Activated CD8-positive, alpha-beta memory T cell treated with anti-CD3 and anti-CD28 coated beads for 48 hours (primary cell): ENCODE results near the gene ATL1.
A peak's percentile ranks its signal among the peaks of the same experiment; 100 is the strongest.
"Not testable (repeated sequence)": the region's sequence is repeated elsewhere in the genome, so short reads cannot be mapped to it uniquely, and the experiment has no call there.

Source experiments
- DNase-seq, 3 experiments: peaks; one replicate each; pipeline ENCODE4 v3.0.0-alpha.2; 2020; ENCODE audit warnings: low read depth in 2 of 3, low spot score in 2 of 3

ATL1 gene

DNA sequence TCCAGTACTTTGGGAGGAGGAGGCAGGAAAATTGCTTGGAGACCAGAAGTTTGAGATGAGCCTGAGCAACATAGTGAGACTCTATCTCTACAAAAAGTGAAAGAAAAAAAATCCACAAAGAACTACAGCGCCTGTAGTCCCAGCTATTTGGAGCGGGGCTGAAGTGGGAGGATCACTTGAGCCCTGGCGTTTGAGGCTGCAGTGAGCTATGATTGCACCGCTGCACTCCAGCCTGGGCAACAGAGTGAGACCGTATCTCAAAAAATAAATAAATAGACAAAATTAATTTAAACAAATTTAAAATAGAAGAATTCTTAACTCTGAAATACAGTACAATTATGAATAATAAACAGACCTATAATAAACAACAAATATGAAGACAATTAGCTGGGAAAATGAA, 40.9 kb downstream of the ATL1 start:
- no peak for DNase-seq

DNA sequence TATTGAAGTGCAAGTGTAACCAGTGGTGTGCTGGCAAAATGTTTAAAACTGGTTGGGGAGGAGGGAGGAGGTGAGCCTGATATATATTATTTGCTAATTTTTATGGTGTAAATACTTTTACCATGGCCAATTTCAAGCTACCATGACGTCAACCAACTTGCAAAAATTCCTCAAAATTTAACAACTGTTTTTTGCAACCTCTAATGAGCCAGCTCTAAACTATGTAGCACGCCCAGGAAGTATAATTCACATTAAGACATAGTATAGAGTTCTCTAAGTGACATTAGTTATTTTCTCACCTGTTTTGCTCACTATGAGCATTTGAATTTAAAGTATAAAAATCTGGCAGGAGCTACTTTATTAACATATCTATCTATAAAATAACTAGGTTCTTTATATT, 41.4 kb downstream of the ATL1 start:
- no peak for DNase-seq

DNA sequence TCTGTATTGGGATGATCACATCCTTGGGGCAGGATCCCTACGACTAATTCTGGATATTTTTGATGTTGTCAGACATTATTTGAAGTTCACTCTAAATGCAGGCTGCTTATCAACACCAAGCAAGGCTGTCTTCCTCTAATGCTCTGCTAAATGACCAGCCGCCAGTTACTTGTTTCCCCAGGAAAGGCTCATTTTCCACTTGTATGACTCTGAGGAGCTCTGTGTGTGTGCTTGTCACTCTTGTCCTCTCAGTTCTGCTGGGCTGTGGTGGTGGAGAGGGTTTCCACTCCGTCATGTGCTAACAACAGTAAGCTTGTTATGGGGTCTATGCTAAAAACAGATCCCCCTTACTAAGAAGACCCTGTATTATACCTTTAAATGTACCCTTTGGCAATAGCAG, 42.1 kb downstream of the ATL1 start:
- no peak for DNase-seq

DNA sequence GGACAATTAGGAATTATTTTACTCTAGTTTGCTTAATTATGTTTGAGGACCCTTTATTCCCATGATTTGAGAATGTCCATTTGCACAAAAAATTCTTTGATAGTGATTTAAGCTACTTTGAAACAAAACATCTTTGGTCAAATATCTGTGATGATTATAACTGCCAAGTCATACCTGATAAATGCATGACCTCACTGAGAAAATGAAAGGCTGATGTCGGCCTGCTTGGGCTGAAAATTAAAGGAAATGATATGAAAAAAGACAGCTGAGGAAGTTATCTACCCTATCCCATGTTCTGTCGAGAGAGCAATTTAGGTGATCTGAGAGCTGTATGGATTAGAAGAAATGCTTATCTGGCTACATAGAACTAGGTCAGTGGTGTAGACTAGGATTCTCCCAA, 43.6 kb downstream of the ATL1 start:
- no peak for DNase-seq

DNA sequence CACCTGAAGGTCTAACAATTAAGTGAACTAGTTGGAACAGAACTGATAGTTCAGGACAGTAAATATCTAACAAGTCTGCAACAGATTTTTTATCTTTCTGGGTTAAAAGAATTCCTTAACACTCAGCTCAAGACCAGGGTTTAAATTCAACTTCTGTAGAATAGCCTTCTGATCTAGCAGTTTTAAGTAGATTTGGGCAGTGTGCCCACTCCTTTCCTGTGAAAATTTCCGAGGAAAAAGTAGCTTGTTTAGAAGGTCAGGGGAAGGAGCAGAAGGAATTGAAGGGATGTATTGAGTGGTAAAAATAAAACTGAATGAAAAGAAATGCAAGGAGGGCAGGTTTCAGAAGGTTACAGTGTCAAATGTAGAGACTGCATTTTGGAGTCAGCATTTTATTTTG, 45.8 kb downstream of the ATL1 start:
- DNase-seq: no peak

DNA sequence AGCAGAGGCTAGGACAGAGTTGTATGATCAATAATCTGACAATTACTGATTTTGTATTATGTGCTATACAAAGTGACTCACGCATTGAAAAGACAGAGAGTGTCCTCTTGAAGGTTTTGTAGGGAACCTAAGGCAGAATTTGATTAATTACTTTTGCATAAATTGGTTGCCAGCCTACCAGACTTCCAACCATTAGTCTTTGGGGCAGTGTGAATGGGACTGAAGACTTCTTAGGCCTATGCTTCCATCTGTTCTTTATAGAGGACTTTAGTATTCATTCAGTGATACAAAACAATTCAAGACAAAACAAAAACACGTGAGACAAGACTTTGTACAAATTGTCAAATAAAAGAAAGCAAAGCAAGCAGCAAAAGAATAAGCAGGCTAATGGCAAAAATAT, 46.5 kb downstream of the ATL1 start:
- DNase-seq: no peak

DNA sequence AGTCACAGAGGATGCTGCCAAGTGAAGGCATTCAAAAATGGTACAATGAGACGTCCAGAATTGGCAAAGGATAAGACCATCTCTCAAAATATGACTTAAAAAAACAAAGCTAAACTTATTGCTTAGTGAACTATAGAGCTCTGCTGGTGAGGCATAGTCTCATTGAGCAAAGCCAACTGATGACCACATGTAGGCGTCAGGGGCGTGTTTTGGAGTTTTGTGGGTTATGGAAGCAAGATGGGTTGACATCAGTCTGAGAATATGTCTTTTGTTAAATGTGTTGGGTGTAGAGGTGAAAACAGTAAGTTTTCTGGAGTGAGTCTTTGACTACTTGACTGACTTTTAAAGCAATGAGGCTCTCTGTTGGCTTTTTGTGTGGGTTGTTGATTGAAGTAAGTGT, 47.2 kb downstream of the ATL1 start:
- peak in 2 of 3 experiments; percentile 3 to 16 for DNase-seq

DNA sequence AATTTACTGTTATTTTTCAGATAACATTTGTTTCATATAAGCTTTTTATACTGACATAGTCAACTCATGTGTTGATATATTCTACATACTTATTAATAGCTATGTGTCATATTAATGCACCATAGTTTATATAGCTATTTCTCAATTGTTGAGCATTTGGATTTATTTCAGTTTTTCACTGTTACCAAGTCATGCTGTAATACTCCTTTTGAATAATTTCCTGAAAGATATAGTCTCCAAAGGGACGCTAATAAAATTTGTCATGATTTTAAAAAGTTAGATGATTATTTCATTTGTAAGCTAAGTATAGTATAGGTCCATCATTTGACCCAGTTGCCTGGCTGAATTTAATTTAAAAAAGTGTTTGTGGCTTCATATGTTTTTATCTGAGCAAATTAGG, 47.8 kb downstream of the ATL1 start:
- no peak for DNase-seq

DNA sequence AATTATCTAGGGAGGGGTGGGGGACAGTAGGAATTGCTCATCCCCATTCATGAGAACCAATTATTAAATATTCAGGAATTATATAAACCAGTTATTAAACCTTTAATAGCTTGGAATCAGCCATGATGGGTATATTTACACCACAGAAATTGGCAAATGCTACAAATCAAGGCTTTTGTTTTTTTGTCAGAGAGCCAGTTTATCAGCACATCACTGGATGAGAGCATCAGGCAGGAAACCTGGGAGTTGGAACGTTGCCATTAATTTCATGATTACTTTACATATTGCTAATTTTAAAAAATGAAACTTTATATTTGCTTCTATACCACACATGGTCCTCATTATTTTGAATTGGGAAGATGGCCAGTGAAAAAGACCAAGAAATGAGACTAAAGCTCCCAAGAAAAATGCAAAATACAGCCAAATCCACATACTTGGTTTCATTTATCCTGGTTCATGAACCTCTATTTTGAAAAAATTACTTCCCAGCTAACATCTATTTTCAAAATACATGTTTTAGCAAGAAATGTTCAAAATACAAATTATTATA, 48.4 kb downstream of the ATL1 start:
- no peak for DNase-seq

DNA sequence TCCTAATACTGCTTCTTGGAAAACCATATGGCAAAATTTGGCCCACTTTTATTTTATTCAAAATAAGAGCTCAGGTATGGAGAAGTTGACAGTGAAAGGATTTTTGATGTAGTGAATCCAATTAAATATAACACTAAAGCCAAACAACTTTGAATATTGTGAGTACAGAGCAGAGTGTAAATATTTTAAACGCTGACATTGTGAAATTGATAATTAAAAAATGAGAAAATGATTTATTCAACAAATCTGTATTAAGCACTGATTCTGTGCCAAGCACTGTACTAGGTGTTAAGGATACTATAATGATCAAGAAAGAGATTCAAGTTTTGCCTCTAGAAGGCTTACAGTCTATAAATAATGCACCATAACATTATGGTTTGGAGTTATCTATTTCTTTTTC, 50.5 kb downstream of the ATL1 start:
- DNase-seq: no peak

DNA sequence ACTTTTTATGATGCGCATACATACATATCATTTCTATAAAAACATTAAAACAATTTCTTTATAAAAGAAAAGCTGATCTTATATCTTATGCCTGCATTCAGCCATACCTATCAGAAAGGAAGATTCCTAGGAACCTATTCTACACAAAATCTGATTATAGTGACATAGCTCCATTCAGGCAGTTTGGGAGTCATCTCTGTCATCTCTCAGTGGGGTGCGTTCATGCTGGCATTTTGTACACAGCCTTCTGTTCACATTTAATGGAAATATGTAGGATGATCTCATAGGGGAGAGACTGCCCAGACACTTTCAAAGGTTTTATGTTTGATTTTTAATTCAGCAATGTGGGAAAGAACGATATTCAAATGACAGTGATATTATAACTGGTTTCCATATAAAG, 52.9 kb downstream of the ATL1 start:
- no peak for DNase-seq

DNA sequence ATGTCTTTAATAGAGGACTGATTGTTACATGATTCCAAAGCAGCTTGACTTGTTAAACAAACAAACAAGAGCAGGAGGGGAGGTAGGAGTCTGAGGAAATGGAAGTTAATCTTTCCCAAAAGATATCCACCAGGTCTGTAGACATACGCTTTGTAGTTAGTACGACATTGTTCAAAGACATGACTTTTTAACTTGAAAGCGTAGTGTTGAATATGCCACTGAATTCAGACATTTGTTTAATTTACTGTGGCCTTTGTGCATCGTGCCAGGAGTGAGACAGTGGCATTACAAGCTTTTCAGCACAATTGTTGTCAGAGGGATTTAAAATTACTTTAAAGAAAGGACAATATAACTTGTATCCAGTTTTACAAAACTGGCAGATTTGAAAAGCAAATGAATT, 55.1 kb downstream of the ATL1 start:
- DNase-seq: no peak

DNA sequence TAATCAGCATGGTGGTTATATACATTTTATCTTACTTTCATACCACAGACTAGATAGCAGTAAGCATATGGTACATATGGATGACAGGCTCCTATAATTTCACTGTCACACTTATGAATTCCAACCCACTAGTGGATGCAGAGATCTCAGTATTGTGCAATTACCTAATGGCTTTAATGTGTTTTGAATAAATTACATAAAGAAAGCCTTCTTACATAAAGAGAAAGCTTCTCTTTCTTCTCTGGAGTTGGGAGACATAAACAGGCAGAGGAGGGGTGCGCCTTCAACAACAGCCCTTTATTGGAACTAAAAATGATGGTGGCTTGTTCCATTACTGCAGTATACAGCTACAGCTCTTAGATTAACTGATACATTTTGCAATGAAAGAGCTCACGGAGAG, 55.6 kb downstream of the ATL1 start:
- no peak for DNase-seq

DNA sequence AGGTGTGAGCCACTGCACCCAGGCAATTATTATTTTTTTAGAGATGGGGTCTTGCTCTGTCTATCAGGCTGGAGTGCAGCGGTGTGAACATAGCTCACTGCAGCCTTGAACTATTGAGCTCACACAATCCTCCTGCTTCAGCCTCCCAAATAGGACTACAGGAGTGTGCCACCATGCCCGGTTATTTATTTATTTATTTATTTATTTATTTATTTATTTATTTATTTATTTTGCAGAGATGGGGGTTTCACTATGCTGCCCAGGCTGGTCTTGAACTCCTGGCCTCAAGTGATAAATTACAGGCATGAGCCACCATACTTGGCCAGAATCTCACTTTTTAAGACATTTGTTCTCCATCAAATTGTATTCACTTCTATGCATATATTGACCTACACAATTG, 56.3 kb downstream of the ATL1 start:
- no peak for DNase-seq

DNA sequence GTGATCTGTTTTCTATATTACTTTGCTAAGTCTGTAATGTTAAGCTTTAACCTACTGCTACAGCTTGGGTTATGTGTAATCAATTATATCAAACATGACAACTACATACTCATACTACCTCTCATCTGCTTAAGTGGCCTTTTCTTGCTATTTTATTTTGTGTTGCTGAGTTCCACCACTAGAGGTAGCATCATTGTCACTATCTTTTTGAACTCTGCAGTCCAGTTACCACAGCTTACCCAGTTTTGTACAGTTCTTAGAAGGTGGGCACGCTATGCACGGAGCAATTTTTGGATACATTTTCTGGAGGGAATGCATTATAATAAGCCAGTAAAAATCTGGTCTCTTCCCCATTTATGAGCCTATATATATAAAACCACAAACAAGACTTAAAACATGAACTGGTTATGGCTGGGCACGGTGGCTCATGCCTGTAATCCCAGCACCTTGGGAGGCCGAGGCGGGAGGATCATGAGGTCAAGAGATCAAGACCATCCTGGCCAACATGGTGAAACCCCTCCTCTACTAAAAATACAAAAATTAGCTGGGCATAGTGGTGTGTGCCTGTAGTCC, 59.7 kb downstream of the ATL1 start:
- DNase-seq: no peak

DNA sequence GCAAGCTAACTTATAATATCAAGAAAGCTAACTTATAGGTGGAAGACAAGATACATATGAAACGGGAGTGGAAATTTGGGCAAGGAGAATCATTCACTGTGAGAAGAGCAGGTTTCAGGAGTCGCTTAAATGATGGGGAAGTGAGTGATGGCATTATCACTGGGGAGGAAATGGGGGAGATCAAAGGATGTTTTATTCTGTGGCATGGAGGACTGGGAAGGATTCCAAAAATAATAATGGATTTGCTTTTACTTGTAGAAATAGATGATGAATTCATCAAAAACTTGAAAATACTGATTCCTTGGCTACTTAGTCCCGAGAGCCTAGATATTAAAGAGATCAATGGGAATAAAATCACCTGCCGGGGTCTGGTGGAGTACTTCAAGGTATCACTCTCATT, 60.4 kb downstream of the ATL1 start:
- no peak for DNase-seq

DNA sequence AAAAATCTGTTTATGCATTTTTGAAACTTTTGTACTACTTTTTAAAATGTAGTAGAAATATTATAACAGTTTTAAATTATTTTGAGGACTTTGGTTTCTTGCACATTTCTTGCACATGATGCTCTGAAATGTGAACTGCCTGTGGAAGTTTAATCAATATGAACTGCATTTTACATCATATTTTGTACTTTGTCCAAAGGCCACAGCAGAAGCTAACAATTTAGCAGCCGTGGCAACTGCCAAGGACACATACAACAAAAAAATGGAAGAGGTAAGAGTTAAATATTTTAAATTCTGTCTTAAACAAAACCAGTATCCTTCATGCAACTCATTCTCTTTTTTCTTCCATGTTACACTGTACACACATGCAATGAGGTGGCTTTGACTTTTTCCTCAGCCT, 63.0 kb downstream of the ATL1 start:
- DNase-seq: no peak

DNA sequence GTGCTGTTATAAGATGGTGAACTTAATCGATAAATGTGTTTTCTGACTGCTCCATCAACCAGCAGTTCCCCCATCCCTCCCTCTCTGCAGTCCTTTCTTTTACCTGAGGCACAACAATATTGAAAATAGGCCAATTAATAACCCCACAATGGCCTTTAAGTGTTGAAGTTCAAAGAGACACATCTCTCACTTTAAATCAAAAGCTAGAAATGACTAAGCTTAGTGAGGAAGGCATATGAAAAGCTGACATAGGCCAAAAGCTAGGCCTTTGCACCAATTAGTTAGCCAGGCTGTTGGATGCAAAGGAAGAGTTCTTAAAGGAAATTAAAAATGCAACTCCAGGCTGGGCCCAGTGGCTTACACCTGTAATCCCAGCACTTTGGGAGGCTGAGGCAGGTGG, 64.5 kb downstream of the ATL1 start:
- no peak for DNase-seq

DNA sequence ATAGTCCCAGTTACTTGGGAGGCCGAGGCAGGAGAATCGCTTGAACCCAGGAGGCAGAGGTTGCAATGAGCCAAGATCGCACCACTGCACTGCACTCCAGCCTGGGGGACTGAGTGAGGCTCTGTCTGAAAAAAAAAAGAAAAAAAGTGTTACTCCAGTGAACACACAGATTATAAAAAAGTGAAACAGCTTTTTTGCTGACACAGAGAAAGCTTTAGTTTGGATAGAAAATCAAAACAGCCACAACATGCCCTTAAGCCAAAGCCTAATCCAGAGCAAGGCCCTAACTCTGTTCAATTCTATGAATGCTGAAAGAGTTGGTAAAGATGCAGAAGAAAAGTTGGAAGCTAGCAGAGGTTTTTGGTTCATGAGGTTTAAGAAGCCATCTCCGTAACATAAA, 65.0 kb downstream of the ATL1 start:
- not testable (repeated sequence) for DNase-seq

DNA sequence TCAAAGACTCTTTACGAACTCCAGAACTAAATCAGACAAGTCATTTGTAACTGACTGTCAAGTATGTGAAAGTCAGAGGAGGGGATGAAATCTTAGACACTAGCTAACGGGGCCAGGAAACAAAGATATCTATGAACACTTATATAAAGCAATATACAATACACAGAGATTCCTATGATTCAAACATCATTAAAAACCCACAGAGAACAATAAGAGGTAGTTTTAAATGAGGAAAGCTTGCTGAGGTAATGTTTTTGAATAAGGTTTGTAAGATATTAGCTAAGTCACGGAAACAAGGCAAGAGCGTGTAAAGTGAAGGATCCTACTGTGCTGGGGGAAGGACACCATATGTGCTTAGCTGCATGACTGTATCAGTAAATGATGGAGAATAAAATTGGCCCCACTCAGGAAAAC, 71.5 kb downstream of the ATL1 start:
- DNase-seq: no peak

DNA sequence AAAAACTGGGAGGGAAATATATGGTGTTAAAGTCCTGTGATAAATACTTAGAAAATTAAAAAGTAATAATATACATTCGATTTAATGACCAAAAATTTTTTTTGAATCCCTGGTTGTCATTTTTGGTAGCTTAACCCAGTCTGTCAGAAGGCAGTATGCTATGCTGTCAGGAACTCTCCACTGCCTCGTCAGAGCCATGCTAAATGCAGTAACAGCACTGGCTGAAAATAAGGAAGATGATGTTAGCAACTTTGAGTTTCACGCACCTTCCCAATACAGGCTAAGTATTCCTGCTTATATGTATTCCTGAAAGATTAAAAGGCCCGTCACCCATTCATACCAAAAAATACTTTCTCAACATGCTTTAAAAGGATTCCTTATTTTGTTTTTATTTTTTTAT, 74.0 kb downstream of the ATL1 start:
- no peak for DNase-seq

DNA sequence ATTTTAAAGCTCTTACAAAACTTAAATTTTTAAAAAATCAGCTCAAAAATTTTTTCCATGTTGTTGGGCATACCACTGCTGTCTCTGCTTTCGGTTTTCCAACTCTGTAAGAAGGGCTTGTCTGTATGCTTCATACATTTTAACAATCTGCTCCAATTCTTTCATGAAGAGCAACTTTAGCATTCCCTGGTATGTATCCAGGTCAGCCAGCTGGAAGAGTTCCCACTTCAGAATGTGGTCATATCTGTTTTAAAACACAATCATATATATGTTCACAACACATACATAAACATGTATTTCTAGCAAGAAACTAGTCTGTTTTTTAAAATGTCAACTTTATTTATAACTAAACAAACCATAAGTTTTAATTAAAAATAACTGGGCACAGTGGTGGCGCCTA, 75.2 kb downstream of the ATL1 start:
- no peak for DNase-seq

DNA sequence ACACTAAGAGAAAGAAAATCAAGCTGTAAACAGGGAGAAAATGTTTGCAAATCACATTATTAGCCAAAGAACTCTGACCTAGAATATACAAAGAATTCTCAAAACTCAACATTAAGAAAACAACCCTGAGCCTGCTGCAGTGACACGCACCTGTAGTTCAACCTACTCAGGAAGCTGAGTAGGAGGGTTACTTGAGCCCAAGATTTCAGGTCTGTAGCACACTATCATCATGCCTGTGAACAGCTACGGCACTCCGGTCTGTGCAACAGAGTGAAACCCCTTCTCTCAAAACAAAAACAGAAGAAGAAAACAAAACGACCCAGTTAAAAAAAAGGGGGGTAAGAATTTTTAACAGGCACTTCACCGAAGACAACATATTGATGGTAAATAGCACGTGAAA, 87.3 kb downstream of the ATL1 start:
- DNase-seq: no peak

DNA sequence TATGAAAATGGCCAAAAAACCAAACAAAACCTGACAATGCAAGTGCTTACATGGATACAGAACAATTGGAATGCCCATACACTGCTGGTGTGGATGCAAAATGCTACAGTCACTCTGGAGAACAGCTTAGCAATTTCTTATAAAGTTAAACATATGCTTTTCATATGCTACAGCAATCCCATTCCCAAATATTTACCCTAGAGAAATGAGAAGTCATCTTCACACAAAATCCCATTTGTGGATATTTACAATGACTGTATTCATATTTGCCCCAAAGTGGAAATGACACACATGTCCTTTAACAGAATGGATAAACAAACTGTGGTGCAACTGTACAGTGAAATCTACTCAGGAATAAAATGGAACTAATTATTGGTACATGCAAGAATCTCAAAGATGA, 87.8 kb downstream of the ATL1 start:
- no peak for DNase-seq
